ENCODE data around the gene SYK.

SYK gene

DNA sequence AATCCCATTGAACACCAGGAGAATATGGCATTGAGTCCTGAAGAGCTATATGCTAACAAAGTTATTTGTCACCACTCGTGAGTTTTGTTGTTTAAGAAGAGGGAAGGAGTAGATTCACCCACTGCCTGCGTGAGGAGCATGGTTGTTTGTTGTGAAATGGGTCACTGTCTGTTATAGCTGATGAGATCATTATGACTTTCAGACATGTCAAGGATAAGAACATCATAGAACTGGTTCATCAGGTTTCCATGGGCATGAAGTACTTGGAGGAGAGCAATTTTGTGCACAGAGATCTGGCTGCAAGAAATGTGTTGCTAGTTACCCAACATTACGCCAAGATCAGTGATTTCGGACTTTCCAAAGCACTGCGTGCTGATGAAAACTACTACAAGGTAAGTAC, 76.9 kb downstream of the SYK start:
- Histone ChIP-seq H3K27me3 (ENCODE audit: insufficient read depth, low read length, poor library complexity, severe bottlenecking) (no peaks in the 10 kb centered on the region), H3K4me3 (ENCODE audit: low read length, poor library complexity, severe bottlenecking) (no peak overlapping the region)
- TF ChIP-seq, protein P1, sequence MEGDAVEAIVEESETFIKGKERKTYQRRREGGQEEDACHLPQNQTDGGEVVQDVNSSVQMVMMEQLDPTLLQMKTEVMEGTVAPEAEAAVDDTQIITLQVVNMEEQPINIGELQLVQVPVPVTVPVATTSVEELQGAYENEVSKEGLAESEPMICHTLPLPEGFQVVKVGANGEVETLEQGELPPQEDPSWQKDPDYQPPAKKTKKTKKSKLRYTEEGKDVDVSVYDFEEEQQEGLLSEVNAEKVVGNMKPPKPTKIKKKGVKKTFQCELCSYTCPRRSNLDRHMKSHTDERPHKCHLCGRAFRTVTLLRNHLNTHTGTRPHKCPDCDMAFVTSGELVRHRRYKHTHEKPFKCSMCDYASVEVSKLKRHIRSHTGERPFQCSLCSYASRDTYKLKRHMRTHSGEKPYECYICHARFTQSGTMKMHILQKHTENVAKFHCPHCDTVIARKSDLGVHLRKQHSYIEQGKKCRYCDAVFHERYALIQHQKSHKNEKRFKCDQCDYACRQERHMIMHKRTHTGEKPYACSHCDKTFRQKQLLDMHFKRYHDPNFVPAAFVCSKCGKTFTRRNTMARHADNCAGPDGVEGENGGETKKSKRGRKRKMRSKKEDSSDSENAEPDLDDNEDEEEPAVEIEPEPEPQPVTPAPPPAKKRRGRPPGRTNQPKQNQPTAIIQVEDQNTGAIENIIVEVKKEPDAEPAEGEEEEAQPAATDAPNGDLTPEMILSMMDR (conservative IDR thresholded peaks at IDR 0.05; ENCODE audit: low read length) = no peak
- TF ChIP-seq EZH2phosphoT487 (IDR thresholded peaks at IDR 0.05; ENCODE audit: borderline replicate concordance) = no peak

DNA sequence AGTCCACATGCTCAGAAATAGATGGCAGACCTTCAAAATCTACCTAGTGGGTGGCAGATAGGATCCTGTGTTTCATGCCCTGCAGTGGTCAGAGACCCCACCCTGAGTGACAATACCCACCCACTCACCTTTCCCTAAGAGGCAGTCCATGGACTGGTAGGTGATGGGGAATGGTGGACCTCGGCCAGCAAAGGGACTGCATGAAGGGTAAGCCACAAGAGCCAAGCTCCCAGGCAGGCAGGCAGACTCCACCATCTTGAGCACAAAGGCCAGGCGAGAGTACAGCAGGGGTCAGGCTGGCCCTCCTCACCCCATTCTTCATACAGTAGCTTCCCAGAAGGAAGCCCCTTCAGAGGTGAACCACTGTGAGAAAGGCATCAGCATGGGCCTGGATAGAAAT, 78.4 kb downstream of the SYK start:
- Histone ChIP-seq H3F3A (ENCODE audit: low read depth) (peaks cover 5% of the 10 kb centered on the region; the same call in 1 of the 2 replicates), H3K9me2 (replicated peaks; ENCODE audit: low read depth, low read length) (no peaks in the 10 kb centered on the region), H3K79me2 (ENCODE audit: insufficient read depth, low read length) (no peaks in the 10 kb centered on the region), H2AFZ (ENCODE audit: low read length) (no peak overlapping the region), H4K20me1 (ENCODE audit: insufficient read depth, low read length, poor library complexity, severe bottlenecking) (no peaks in the 10 kb centered on the region), H3K9me3 (ENCODE audit: insufficient read depth, low read depth, low read length) (no peaks in the 10 kb centered on the region), H3K9ac (ENCODE audit: low read depth, low read length, poor library complexity, severe bottlenecking) (no peak overlapping the region), H3K36me3 (ENCODE audit: insufficient read depth, low read length) (peaks cover 66% of the 10 kb centered on the region; the same call in 1 of the 2 replicates), H3K4me1 (ENCODE audit: insufficient read depth, low read length, poor library complexity, severe bottlenecking) (peaks cover 9% of the 10 kb centered on the region), H3K4me3 (ENCODE audit: low read length, poor library complexity, severe bottlenecking) (no peak overlapping the region), H3K27me3 (ENCODE audit: insufficient read depth, low read length, poor library complexity, severe bottlenecking) (no peaks in the 10 kb centered on the region), H3K4me2 (ENCODE audit: low read depth, low read length, poor library complexity, severe bottlenecking) (no peak overlapping the region)
- no peak for TF ChIP-seq EZH2phosphoT487 (IDR thresholded peaks at IDR 0.05; ENCODE audit: borderline replicate concordance)

More for the DNA sequence above, 76.9 kb downstream of the SYK start:
- Histone ChIP-seq H4K20me1 (ENCODE audit: insufficient read depth, low read length, poor library complexity, severe bottlenecking) (no peaks in the 10 kb centered on the region), H2AFZ (ENCODE audit: low read length) (no peak overlapping the region), H3K36me3 (ENCODE audit: insufficient read depth, low read length) (peaks cover 78% of the 10 kb centered on the region; the same call in 1 of the 2 replicates), H3K4me1 (ENCODE audit: insufficient read depth, low read length, poor library complexity, severe bottlenecking) (peaks cover 9% of the 10 kb centered on the region), H3K9me3 (ENCODE audit: insufficient read depth, low read depth, low read length) (no peaks in the 10 kb centered on the region), H3K9me2 (replicated peaks; ENCODE audit: low read depth, low read length) (no peaks in the 10 kb centered on the region), H3K9ac (ENCODE audit: low read depth, low read length, poor library complexity, severe bottlenecking) (no peak overlapping the region), H3F3A (ENCODE audit: low read depth) (no peaks in the 10 kb centered on the region), H3K4me2 (ENCODE audit: low read depth, low read length, poor library complexity, severe bottlenecking) (no peak overlapping the region), H3K79me2 (ENCODE audit: insufficient read depth, low read length) (no peaks in the 10 kb centered on the region)

DNA sequence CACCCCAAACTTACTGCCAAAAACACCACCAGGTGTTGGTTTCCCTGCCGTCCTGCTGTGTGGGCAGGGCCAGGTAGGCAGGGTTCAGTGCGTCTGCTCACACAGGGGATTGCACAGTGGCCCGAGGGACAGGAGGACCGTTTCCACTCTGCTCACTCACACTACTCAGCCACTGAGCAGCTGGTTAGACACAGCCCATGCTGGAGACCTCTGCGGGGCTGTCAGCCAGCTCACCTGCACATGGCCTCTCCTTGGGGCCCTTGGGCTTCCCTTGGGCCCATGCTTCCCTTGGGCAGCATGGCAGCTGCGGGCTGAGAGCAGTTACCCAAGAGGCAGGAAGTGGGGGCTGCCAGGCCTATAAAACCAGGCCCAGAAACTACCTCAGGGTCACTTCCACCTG, 79.0 kb downstream of the SYK start:
- no peak overlapping the region for H3K4me3 ChIP-seq (ENCODE audit: low read length, poor library complexity, severe bottlenecking)
- H3K4me2 ChIP-seq (ENCODE audit: low read depth, low read length, poor library complexity, severe bottlenecking) = no peak overlapping the region
- H2AFZ ChIP-seq (ENCODE audit: low read length) = no peak overlapping the region
- no peaks in the 10 kb centered on the region for H4K20me1 ChIP-seq (ENCODE audit: insufficient read depth, low read length, poor library complexity, severe bottlenecking)
- H3K36me3 ChIP-seq (ENCODE audit: insufficient read depth, low read length) = peaks cover 67% of the 10 kb centered on the region; the same call in 1 of the 2 replicates
- H3K9me2 ChIP-seq (replicated peaks; ENCODE audit: low read depth, low read length) = no peaks in the 10 kb centered on the region
- H3K9me3 ChIP-seq (ENCODE audit: insufficient read depth, low read depth, low read length) = no peaks in the 10 kb centered on the region
- no peak overlapping the region for H3K9ac ChIP-seq (ENCODE audit: low read depth, low read length, poor library complexity, severe bottlenecking)
- peaks cover 9% of the 10 kb centered on the region for H3K4me1 ChIP-seq (ENCODE audit: insufficient read depth, low read length, poor library complexity, severe bottlenecking)
- no peaks in the 10 kb centered on the region for H3K79me2 ChIP-seq (ENCODE audit: insufficient read depth, low read length)
- TF ChIP-seq EZH2phosphoT487 (IDR thresholded peaks at IDR 0.05; ENCODE audit: borderline replicate concordance) = no peak
- TF ChIP-seq, protein P1 (conservative IDR thresholded peaks at IDR 0.05; ENCODE audit: low read length) = no peak
- no peaks in the 10 kb centered on the region for H3K27me3 ChIP-seq (ENCODE audit: insufficient read depth, low read length, poor library complexity, severe bottlenecking)
- peaks cover 6% of the 10 kb centered on the region; the same call in 1 of the 2 replicates for H3F3A ChIP-seq (ENCODE audit: low read depth)

DNA sequence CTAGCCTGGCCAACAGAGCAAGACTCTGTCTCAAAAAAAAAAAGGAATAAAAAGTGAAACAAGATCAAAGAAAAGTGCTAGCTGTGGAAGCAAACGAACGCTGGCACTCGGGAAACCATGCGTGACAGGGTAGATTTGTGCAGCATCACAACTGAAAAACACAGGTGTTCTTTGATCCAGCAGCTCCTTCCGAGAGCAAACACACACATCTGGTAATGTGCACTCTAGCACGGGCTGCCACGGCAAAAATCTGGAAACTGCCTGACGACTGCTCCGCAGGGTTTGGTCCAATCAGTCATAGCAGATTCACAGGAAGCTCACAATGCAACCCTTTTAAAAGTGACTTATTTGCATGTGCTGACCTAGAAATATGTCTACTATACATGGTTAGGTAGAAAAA, 80.0 kb downstream of the SYK start:
- H3K27me3 ChIP-seq (ENCODE audit: insufficient read depth, low read length, poor library complexity, severe bottlenecking) = no peaks in the 10 kb centered on the region
- no peak for TF ChIP-seq EZH2phosphoT487 (IDR thresholded peaks at IDR 0.05; ENCODE audit: borderline replicate concordance)
- TF ChIP-seq, protein P1 (conservative IDR thresholded peaks at IDR 0.05; ENCODE audit: low read length) = no peak
- H3K4me1 ChIP-seq (ENCODE audit: insufficient read depth, low read length, poor library complexity, severe bottlenecking) = peaks cover 9% of the 10 kb centered on the region
- no peaks in the 10 kb centered on the region for H3K9me2 ChIP-seq (replicated peaks; ENCODE audit: low read depth, low read length)
- no peaks in the 10 kb centered on the region for H4K20me1 ChIP-seq (ENCODE audit: insufficient read depth, low read length, poor library complexity, severe bottlenecking)
- peaks cover 59% of the 10 kb centered on the region; the same call in 1 of the 2 replicates for H3K36me3 ChIP-seq (ENCODE audit: insufficient read depth, low read length)
- H3K79me2 ChIP-seq (ENCODE audit: insufficient read depth, low read length) = no peaks in the 10 kb centered on the region
- H3K4me3 ChIP-seq (ENCODE audit: low read length, poor library complexity, severe bottlenecking) = no peak overlapping the region
- H3K4me2 ChIP-seq (ENCODE audit: low read depth, low read length, poor library complexity, severe bottlenecking) = no peak overlapping the region
- no peak overlapping the region for H2AFZ ChIP-seq (ENCODE audit: low read length)
- no peaks in the 10 kb centered on the region for H3K9me3 ChIP-seq (ENCODE audit: insufficient read depth, low read depth, low read length)
- H3K9ac ChIP-seq (ENCODE audit: low read depth, low read length, poor library complexity, severe bottlenecking) = no peak overlapping the region
- H3F3A ChIP-seq (ENCODE audit: low read depth) = peaks cover 7% of the 10 kb centered on the region; the same call in 1 of the 2 replicates
